ENCODE measurements around the gene SCYGR4.
"Not testable (repeated sequence)": the region's sequence is repeated elsewhere in the genome, so short reads cannot be mapped to it uniquely, and the experiment has no call there.

SCYGR4 gene, protein sequence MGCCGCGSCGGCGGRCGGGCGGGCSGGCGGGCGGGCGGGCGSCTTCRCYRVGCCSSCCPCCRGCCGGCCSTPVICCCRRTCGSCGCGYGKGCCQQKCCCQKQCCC

DNA sequence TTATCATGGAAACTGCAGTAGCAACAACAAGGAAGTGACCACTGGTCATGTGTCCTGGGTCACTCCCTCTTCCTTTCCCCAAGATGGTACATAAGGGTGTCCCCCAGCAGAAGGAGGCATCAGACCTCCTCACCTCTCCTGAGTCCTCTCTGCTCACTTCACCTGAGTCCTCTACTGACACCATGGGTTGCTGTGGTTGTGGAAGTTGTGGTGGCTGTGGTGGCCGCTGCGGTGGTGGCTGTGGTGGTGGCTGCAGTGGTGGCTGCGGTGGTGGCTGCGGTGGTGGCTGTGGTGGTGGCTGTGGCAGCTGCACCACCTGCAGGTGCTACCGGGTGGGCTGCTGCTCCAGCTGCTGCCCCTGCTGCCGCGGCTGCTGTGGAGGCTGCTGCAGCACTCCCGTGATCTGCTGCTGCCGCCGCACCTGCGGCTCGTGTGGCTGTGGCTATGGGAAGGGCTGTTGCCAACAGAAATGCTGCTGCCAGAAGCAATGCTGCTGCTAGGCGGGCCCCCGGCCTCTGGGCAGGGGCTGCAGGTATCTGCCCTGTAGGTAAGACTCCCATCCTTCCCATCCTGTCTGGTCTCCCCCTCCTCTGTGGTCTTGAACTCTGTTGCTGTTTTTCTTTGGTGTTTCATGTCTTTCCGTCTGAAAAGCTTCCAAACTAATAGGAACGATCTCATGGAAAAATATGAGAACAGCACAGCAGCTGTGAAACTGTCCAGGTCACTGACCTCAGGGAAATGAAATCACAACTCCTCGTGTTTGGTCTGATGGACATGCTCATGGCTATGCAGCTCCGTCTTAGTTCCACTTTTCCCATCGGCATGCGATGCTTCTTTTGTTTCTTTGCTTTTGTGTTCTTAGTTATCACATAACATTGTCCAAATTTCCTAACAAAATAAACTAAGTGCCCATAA is at the start of gene SCYGR4:
Gene SCYGR4, plus strand, starts transcription at position 183 of the 915 bp plus-strand sequence. Its CDS starts 0 bp downstream, at position 183.
- no peak for DNase-seq

DNA sequence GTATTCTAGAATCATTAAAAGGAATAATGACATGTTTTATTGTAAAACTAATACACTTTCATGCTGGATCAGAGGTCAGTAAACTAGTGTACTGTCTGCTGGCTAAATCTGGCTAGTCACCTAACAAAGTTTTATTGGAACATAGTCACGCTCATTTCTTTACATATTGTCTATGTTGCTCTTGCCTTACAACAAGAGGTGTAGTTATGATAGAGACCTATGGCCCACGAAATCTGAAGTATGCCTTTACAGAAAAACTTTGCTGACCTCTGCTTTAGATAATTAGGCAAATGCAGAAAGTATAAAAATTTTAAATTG is 48.5 kb upstream of the SCYGR4 start:
- DNase-seq = no peak

DNA sequence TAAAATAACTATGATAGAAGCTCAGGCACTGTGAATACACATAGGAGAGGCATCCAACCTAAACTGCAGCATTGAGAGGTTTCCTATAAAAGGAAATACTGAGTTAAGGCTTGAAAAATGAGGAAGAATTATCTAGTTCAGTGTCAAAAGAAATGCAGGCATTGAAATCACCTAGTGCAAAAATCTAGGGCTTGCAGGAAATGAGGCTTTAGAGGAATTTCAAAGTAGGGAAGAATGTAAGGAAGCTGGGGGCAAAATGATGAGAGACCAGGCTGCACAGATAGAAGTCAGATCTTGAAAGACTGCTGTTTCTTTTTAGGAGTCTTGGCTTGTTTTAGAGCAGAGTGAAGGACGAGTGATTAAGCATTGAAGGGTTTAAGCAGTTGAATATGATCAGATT is 46.7 kb upstream of the SCYGR4 start:
- no peak for DNase-seq

DNA sequence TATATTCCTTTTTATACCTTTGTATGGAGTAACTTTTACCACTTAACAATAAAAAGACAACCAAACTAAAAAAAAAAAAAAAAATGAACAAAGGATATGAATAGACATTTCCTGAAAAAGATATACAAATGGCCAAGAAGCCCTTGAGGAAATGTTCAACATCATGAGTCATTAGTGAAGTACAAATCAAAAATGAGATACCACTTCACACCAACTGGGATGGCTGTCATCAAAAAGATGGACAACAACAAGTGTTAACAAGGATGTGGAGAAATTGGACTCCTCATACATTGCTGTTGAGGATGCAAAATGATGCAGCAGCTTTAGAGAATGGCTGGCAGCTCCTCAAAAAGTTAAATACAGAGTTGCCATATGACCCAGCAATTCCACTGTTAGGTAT is 41.2 kb upstream of the SCYGR4 start:
- no peak for DNase-seq

DNA sequence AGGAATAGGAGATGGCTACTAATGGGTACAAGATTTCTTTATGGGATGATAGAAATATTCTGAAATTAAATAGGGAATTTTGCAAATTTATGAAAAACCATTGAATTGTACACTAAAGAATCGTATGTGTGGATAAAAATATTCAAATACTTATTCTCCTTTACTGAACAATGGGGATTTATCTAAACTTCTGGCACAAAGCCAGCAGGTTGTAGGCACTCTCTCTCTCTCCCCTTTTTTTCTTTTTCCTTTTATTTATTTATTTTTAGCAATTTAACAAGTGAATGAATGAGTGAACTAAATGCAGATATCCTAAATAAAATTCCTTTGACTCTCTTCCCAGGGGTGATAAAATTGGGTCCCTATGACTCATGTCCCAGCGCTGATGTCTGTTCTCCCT is 40.5 kb upstream of the SCYGR4 start:
- no peak for DNase-seq

DNA sequence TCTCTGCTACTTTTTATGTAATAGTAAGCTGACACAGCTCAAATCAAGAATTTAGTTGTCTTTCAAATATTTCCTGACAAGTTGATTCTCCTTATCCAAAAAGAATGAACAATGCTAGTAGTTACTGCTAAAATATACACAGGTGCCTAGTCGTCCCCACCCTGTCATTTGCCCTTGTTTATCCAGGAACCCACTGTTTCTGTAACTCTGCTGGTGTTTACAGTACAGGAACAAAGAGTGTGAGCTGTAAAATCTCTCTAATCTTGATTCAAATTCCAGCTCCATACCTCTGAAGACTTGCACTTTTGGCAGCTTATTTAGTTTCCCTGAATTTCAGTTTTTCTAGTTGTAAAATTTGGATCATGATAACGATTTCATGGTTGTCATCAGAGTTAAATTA is 39.7 kb upstream of the SCYGR4 start:
- DNase-seq = no peak

DNA sequence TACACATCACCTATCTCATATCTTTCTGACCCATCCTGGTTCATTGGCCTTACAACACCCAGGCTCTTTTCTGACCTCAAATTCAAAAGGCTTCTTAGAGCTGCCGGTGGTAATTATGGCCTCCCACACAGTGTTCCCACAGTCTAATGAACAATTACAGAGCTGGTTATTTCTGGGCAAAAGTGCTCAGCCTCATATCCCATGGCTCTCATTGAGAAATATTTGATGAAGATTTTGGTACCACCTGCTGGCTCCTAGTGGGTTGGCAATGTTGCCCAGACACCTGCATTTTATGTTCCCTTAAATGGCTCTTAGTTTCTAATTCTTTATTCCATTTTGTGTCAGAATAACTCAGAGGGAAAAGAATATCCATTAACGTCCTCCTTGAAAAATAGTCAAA is 38.7 kb upstream of the SCYGR4 start:
- DNase-seq = no peak

DNA sequence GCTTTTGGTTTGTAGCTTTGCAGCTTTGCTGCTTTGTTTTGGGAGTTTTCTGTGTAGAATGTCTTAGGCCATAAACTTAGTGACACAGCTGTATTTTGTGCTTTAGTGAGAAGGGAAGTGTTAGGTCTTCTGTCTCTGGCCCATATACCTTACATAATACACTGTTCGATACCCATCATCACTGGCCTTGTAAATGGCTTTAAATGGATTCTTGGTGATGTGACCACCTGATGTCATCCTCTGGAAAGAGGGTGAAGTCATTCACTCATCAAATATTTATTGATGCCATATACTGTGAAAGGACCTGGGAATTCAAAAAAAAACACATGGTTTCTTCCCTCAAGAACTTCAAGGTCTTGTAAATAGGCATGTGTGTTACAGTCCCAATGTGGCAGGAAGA is 37.5 kb upstream of the SCYGR4 start:
- no peak for DNase-seq

DNA sequence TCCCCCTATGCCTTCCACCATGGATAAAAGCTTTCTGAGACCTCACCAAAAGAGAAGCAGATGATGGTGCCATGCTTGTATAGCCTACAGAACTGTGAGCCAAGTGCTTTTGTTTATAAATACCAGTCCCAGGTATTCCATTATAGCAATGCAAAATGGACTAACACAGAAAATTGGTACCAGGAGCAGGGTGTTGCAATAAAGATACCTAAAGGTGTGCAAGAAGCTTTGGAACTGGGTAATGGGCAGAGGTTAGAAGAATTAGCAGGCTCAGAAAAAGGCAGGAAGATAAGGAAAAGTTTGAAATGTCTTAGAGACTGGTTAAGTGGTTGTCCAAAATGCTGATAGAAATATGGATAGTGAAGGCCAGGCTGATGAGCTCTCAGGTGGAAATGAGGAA is 34.9 kb upstream of the SCYGR4 start:
- no peak for DNase-seq

DNA sequence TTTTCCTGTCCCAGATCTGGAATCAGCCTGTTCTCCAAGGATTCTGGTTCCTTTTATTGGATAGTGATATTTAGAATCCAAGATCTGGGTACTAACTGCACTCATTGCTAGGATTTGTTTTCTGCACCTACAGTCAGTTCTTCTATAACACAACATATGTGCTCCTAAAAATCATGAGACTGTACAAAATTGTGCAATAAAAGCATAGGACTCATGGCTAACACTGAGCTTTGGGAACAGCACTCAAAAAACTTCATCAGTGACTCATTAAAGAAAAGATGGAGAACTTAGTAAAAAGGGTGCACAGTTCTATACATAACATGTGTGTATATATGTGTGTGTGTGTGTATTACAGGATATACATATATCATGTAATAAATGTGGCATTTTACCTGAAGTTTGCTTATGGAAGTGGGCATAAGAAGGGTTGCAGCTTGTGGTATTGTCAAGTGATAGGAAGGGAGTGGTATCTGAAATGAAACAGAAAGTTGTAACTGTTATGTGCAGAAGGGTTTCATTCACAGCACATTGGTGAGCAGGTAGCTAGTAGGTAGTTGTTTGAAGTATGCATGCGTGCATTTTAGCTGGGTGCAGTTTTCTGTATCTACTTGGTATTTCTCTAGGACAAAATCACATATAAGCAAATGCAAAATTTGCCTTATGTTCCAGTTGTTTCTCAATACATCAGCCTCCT is 24.5 kb upstream of the SCYGR4 start:
- no peak for DNase-seq

DNA sequence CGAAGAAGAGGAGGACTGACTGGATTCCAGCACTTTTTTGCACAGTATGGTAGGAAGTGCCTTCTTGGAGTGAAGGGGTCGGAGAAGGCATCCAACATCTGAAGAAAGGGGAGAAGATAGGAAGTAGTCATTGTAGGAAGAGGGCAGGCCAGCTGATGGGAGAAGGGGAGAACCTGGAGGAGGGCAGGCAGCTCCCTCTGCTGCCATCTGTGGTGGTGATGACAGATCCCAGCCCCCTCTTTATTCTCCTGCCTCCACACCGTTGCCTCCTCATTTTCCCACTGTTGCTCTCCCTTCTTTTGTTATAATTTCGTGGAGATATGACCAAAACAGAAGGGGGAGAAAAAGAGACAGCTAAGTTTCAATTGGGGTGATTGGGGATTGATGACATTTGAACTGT is 21.5 kb upstream of the SCYGR4 start:
- no peak for DNase-seq

DNA sequence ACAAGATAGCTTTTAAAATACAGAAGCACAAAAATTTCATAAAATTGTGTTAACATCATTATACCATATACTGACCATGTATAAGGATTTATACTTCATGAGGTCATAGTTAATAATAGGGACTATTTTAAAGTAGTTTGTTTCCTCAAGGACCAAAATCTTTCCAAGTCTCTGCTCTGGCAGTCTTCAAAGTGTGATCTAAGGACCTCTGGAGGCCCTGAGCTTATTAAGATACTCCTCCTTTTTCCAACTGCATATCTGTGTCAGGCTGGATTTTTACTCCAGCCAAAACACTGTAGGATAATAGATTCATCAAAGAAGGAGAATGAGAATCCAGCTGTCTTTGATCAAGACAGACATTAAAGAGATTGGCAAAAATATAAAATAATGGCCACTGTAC is 20.3 kb upstream of the SCYGR4 start:
- DNase-seq = no peak

DNA sequence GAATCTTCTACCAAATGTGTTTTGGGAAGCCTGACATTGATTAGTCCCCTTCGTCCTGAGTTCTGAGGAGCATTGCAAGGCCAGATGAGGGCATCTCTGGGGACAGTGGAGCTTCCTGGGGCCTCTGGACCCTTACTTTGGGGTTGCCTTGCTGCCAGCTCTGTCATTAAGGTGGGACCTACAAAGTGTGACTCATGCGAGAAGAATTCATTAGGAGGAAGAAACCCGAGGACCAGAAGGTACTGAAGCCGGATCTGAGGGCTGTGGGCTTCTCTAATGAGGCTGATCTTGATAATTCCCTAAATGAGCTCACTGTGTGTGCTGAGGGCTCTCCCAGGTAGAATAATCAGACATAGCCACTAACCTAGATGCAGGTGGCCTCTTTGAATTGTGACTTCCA is 19.3 kb upstream of the SCYGR4 start:
- DNase-seq = no peak

DNA sequence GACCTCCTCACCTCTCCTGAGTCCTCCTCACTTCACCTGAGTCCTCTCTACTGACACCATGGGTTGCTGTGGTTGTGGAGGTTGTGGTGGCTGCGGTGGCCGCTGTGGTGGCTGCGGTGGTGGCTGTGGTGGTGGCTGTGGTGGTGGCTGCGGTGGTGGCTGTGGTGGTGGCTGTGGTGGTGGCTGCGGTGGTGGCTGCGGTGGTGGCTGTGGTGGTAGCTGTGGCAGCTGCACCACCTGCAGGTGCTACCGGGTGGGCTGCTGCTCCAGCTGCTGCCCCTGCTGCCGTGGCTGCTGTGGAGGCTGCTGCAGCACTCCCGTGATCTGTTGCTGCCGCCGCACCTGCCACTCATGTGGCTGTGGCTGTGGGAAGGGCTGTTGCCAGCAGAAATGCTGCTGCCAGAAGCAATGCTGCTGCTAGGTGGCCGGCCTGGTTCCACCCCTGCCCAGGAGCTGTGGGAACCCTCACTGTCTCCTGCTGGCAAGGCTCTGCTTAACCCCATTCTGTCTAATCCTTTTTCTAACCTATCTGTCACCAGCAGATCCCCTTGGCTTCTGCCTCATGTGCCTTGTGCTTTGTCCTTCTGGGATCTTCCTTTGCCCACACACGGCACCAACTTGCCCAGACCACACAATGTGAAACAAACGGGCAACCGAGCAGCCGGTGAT is 18.3 kb upstream of the SCYGR4 start, which contains the start of gene SCYGR2:
Gene SCYGR2, plus strand, starts transcription at position 59 of the 669 bp plus-strand sequence. Its CDS starts 0 bp downstream, at position 59.
- not testable (repeated sequence) for DNase-seq

DNA sequence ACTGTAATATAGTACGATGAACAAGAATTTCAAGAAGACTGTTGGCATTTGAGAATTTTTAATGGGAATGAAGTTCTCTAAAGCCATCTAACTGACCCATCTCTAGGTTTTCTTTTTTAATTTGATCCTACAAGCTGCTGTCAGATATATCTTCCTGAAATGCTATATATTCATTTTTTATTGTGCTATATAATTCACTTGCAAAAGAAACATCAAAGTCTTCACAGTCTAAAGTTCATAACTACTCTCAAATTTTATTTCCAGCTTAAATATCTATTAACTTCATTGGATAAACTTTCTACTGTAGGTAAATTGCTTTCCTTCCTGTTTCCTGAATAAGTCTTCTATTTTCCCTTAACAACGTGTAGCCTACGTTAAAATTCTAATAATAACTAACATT is 14.9 kb upstream of the SCYGR4 start:
- no peak for DNase-seq

DNA sequence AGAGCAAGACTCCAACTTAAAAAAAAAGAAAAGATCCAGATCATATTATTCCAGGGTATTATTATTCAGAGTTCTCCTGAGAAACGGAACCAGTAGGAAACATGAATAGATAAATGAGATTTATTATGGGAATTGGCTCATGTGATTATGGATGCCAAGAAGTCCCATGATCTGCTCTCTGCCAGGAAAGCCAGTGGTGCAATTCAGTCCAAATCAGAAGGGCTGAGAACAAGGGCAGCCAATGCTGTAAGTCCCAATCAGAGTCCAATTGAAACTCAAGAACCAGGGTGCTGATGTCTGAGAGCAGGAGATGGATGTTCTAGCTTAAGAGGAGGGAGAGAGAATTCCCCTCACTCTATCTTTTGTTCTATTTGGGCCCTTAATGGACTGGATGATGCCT is 10.8 kb upstream of the SCYGR4 start:
- no peak for DNase-seq

DNA sequence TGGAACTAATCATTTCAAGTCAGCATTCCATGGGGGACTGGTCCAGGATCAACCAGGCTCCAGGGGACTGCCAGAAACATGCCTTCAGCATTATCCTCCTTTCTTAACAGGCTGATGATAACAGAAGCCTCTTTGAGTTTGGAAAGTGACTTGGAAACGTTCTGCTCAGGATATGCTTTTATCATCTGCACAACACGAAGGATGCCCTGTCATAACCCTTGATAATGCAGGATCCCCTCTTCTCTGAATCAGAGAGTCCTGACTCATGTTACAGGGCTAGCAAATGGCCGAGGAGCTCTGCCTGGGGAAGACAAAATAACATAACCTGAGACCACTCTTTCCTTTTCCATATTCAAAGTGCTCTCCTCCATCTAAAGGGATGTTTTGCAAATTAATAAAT is 9.4 kb upstream of the SCYGR4 start:
- no peak for DNase-seq

DNA sequence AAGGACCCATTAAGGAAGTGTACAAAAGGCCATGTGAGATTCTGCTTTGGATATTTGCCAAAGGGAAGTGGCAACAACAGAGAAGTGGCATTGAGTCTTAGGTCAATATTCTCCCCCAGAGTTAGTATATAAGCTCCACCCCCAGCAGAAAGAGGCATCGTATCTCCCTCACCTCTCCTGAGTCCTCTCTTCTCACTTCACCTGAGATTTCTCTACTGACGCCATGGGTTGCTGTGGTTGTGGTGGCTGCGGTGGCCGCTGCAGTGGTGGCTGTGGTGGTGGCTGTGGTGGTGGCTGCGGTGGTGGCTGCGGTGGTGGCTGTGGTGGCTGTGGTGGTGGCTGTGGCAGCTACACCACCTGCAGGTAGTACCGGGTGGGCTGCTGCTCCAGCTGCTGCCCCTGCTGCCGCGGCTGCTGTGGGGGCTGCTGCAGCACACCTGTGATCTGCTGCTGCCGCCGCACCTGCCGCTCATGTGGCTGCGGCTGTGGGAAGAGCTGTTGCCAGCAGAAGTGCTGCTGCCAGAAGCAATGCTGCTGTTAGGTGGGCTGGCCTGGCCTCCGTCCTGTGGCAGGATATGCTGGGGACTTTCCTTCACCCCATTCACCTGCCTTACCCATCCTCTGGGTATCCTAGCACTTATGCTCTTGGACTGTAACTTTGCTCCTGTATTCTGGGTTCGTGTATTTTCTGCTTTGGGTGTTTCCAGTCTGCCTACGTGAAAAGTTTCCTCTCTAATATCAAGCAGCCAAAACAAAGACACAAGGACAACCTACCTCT is 8.5 kb upstream of the SCYGR4 start:
- DNase-seq = no peak

DNA sequence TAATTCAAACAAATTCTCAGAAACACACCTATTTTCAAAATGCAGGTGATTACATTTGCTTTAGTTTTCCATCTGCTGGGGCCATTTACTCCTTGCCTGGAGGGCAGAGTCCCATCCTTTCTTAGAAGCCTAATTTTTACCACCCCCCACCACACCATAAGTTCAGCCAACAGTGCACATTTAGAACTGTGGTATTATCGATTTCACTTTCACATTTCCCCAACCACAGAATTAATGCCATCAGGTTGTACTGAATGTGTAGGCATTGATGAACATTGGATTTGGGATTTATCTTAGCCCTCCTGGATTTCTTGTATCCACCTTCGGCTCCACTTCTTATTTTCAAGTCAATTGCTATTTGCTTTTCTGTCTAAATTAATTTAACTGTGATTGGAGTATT is 7.2 kb upstream of the SCYGR4 start:
- no peak for DNase-seq

DNA sequence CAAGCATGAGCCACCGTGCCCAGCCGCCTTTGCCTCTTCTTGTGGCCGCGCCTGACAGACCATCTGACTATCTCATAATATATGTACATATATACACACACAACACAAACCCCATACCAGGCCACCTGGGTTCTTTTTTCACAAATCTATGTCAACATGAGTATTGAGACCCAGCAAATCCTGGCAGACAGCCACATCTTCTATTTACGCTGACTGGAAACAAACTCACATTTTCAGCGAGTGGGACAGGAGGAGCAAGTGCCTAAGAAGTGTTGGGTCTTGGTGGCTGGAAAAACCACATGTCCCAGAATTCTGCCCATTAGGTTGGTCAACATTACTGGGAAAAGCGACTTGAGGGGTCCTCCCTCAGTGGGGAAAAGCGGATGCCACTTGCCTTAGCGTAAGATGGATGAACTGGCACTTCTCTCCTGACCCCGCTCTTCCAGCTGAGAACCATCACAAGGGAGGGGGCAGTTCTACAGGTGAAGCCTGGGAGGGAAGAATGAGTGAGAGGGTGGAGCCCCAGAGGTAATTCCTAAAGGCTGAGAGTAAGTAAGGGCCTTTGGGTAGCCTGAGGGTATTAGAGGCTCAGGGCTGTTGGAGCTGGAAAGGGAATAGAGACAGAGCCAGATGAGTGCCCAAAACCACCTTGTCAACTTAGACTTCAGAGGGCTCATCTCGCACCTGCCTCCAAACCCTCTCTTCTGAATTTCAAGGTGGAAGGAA is 4.6 kb upstream of the SCYGR4 start:
- no peak for DNase-seq

DNA sequence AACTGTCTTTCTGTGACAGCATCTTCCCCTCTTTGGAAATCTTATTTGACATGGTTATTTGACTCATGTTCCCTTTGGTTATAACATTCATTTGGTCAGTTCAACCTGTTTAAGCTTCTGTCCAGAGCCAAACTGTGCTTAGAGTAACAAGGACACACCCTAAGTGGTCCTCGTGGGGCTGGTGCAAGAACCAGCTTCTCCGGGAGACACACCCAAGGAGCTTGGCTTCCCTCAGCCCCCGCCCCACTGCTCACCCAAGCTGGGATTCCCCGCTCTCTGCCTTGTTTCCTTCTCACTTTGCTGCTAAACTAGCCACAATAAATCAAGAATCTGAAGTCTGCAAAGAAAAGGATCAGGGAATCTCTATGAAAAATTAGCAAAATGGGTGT is 4.0 kb upstream of the SCYGR4 start:
- DNase-seq = no peak

DNA sequence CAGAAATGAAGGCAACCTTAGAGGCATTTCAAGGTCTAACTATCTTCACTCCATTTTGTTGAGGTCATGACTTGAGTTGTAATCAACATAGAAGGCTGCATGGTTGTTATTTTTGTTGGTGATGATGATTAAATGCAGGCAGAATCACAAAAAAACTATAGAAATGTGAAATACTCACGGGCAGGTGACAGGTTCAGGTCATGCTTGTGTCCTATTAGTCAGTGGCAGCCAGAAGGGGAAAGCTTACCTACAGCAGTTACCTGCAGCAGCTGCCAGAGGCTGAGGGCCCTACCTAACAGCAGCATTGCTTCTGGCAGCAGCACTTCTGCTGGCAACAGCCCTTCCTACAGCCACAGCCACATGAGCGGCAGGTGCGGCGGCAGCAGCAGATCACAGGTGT is 3.1 kb upstream of the SCYGR4 start:
- DNase-seq = no peak
